ENCODE data around the gene MSRB2.

GRCh38 chr10:23150091-23150490, 54.7 kb downstream of the MSRB2 start:
- TF ChIP-seq CTCF (IDR thresholded peaks at IDR 0.05; ENCODE audit: poor library complexity) (no peak), EZH2 (IDR thresholded peaks at IDR 0.05; ENCODE audit: borderline replicate concordance) (no peak)

Measured in hepatocyte (in vitro differentiated cells).